Measurements from ENCODE around the gene MFSD2B. TPM values are rescaled to one million over a fixed set of nuclear protein-coding genes. Genes with fewer than 3 reads are reported as not detected.

MFSD2B gene
- total RNA-seq, 2 experiments from 2014 or later = 0.34 to 0.44 TPM

- POLR2A ChIA-PET = interaction anchor here (0.6 to 1.8 kb wide), 4 partner anchors 24 to 120 kb away, joined by 3 to 24 read pairs (median 10); partner anchors contain the start of genes ATAD2B, SF3B6 and TP53I3
- Mint-ChIP-seq H3K4me1 (ENCODE audit: low read depth) (peaks cover 37% of the 10 kb centered on the region), H3K4me3 (peak overlapping the region; percentile 90), H3K27me3 (ENCODE audit: low read depth) (peaks cover 5% of the 10 kb centered on the region), H3K9me3 (ENCODE audit: insufficient read depth) (no peaks in the 10 kb centered on the region), H3K27ac (no peak overlapping the region), H3K36me3 (ENCODE audit: low read depth) (peaks cover 6% of the 10 kb centered on the region)
- CTCF ChIA-PET = interaction anchor here (1.4 to 2.3 kb wide), 3 partner anchors 14 to 120 kb away, joined by 10 to 19 read pairs (median 12); partner anchors contain the start of genes ATAD2B and TP53I3
- ATAC-seq (no peak), DNase-seq (no peak)
These were observed 36.7 kb downstream of the MFSD2B start for GRCh38 chr2:24046599-24046929.

GRCh38 chr2:24046930-24047702 lies 37.2 kb downstream of the MFSD2B start, which contains the start of gene WDCP:
TSS of gene WDCP (minus strand) at chr2:24047391. CDS start at chr2:24039494, 7,897 bp downstream.
- Mint-ChIP-seq H3K9me3 (ENCODE audit: insufficient read depth) (no peaks in the 10 kb centered on the region), H3K4me1 (ENCODE audit: low read depth) (peaks cover 37% of the 10 kb centered on the region), H3K27me3 (ENCODE audit: low read depth) (peaks cover 5% of the 10 kb centered on the region), H3K4me3 (peak within 1 kb of the TSS; percentile 90), H3K27ac (peak within 1 kb of the TSS; percentile 88), H3K36me3 (ENCODE audit: low read depth) (peaks cover 6% of the 10 kb centered on the region)
- ChIA-PET POLR2A (interaction anchor here (0.6 to 1.8 kb wide), 7 partner anchors 19 to 121 kb away, joined by 3 to 24 read pairs (median 8); partner anchors contain the start of genes ATAD2B, SF3B6, TP53I3 and UBXN2A), CTCF (interaction anchor here (0.9 to 2.3 kb wide), 6 partner anchors 13 to 222 kb away, joined by 3 to 19 read pairs (median 8); partner anchors contain the start of genes ATAD2B, SF3B6 and TP53I3)
- DNase-seq (peak; percentile 98), ATAC-seq (peak; percentile 99)

DNA sequence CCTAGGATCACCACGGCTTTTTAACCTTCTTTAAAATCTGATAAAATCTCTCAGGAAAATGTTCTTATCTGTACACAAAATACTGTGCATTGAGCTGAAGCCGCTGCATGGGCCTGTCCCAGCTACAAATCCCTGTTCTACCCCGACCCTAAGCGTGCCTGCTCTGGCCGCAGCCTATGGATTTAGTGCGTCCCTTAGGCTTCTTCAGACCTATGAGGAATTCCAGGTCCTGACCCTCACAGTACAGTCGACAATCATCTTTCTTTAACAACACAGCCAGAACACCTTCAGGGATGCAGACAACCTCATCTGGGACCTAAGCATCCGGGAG lies 37.8 kb downstream of the MFSD2B start:
- DNase-seq (no peak), ATAC-seq (no peak)
- Mint-ChIP-seq H3K9me3 (ENCODE audit: insufficient read depth) (no peaks in the 10 kb centered on the region), H3K27ac (peak overlapping the region; percentile 88), H3K4me1 (ENCODE audit: low read depth) (peaks cover 37% of the 10 kb centered on the region), H3K36me3 (ENCODE audit: low read depth) (peaks cover 6% of the 10 kb centered on the region), H3K27me3 (ENCODE audit: low read depth) (peaks cover 5% of the 10 kb centered on the region), H3K4me3 (peak overlapping the region; percentile 90)
- POLR2A ChIA-PET = interaction anchor here (0.6 to 1.8 kb wide), 6 partner anchors 19 to 121 kb away, joined by 3 to 24 read pairs (median 9); partner anchors contain the start of genes ATAD2B, SF3B6, TP53I3 and UBXN2A
- CTCF ChIA-PET = interaction anchor here (0.9 to 2.3 kb wide), 6 partner anchors 13 to 223 kb away, joined by 3 to 19 read pairs (median 8); partner anchors contain the start of genes ATAD2B, SF3B6 and TP53I3

GRCh38 chr2:24048769-24049484 lies 39.0 kb downstream of the MFSD2B start:
- Mint-ChIP-seq H3K36me3 (ENCODE audit: low read depth) (peaks cover 2% of the 10 kb centered on the region), H3K27me3 (ENCODE audit: low read depth) (peaks cover 7% of the 10 kb centered on the region), H3K4me1 (ENCODE audit: low read depth) (peaks cover 31% of the 10 kb centered on the region), H3K27ac (peak overlapping the region; percentile 68), H3K4me3 (peak overlapping the region; percentile 73), H3K9me3 (ENCODE audit: insufficient read depth) (no peaks in the 10 kb centered on the region)
- no peak for ATAC-seq
- DNase-seq = peak; percentile 28
- ChIA-PET POLR2A (interaction anchor here (0.6 to 2.8 kb wide), 4 partner anchors 24 to 884 kb away, joined by 3 to 8 read pairs (median 3); partner anchors contain the start of gene ATAD2B), CTCF (interaction anchor here (1.0 to 1.7 kb wide), 5 partner anchors 12 to 224 kb away, joined by 3 to 11 read pairs (median 4); partner anchors contain the start of genes ATAD2B and TP53I3)

DNA sequence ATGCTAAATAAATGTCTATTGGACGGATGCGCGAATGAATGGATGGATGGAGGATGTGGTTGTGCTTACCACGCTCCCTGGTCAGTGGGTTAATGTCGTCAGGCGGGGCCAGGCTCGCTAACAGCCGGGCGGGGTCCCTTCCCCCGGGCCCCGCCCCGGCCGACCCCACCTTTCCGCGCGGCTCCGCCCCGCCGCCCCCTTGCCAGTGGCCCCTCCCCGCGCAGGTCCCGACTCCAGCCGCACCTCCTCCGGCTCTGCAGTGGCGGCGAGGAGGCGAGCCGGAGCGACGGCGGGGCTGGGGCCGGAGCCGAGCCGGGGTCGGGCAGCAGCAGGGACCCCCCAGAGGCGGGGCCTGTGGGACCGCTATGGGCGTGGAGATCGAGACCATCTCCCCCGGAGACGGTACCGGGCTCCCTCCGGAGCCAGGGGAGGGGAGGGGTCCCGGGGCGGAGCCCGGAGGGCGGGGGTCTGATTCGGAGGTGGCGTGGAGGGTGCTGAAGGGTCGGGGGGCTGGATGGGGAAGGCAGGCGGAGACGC lies 39.7 kb downstream of the MFSD2B start, which contains the start of gene FKBP1B:
FKBP1B (plus strand) TSS at position 257 of the 537 bp plus-strand sequence; CDS start at position 366, 109 bp downstream.
- H3K27ac Mint-ChIP-seq = peak within 1 kb of the TSS; percentile 68
- peak; percentile 80 for DNase-seq
- ATAC-seq = peak; percentile 43
- ChIA-PET CTCF (interaction anchor here (1.0 to 2.7 kb wide), 7 partner anchors 10 to 225 kb away, joined by 3 to 11 read pairs (median 5); partner anchors contain the start of genes ATAD2B and TP53I3), POLR2A (interaction anchor here (0.6 to 2.8 kb wide), 4 partner anchors 24 to 884 kb away, joined by 3 to 8 read pairs (median 3); partner anchors contain the start of gene ATAD2B)
- peaks cover 31% of the 10 kb centered on the region for H3K4me1 Mint-ChIP-seq (ENCODE audit: low read depth)
- H3K36me3 Mint-ChIP-seq (ENCODE audit: low read depth) = peaks cover 2% of the 10 kb centered on the region
- peaks cover 7% of the 10 kb centered on the region for H3K27me3 Mint-ChIP-seq (ENCODE audit: low read depth)
- peak within 1 kb of the TSS; percentile 73 for H3K4me3 Mint-ChIP-seq
- H3K9me3 Mint-ChIP-seq (ENCODE audit: insufficient read depth) = no peaks in the 10 kb centered on the region

DNA sequence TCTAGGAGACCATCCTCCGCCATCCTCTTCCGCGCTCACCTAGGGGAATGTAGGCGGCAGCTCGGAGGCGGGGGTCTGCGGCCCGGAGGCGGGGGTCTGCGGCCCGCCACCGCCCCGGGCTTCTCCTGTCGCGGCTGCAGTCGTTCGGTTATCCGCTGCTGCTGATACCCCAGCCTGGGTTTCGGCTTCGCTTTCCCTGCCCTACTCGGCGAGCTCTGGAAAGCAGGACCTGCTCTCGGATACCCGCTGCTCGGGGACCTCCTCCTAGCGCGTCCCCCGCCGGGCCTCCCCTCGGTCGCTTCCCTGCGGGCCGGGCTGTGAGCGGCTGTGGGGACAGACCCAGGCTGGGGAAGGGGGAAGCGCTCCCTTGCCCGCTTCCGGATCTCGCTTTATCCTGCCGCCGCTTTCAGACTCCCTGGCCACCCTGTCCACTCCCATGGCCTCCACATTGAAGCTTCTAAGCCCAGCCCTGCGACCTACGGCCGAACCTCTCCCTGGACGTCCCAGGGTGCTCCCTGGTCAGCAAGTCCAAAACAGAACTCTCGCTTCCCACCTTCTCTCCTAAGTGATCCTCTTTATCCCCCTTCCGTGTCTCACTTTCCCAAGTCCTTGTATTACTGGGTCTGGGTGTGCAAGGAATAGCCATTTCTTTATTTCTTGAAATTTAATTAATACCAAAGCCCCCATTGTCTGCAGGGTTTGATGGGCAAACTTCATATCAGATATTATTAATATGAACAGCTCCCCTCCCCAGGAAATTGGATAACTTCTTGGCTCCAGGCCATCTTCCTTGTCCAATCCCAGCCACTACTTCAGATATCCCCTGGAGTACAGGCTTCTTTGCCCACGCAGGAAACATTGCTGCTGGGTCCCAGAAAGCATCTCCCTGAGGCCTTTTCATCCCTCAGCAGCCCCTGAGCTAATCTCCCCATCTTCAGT lies 40.4 kb downstream of the MFSD2B start:
- ATAC-seq (no peak), DNase-seq (peak; percentile 26)
- H3K27ac Mint-ChIP-seq = no peak overlapping the region
- CTCF ChIA-PET = interaction anchor here (1.6 to 2.7 kb wide), 6 partner anchors 10 to 226 kb away, joined by 4 to 11 read pairs (median 7); partner anchors contain the start of genes ATAD2B and TP53I3
- POLR2A ChIA-PET = interaction anchor here (2.8 kb wide), 1 partner anchor 123 kb away, joined by 8 read pairs; the partner anchor contains the start of gene ATAD2B
- peaks cover 7% of the 10 kb centered on the region for H3K27me3 Mint-ChIP-seq (ENCODE audit: low read depth)
- H3K9me3 Mint-ChIP-seq (ENCODE audit: insufficient read depth) = no peaks in the 10 kb centered on the region
- peaks cover 27% of the 10 kb centered on the region for H3K4me1 Mint-ChIP-seq (ENCODE audit: low read depth)
- H3K36me3 Mint-ChIP-seq (ENCODE audit: low read depth) = peaks cover 2% of the 10 kb centered on the region
- H3K4me3 Mint-ChIP-seq = peak overlapping the region; percentile 73

DNA sequence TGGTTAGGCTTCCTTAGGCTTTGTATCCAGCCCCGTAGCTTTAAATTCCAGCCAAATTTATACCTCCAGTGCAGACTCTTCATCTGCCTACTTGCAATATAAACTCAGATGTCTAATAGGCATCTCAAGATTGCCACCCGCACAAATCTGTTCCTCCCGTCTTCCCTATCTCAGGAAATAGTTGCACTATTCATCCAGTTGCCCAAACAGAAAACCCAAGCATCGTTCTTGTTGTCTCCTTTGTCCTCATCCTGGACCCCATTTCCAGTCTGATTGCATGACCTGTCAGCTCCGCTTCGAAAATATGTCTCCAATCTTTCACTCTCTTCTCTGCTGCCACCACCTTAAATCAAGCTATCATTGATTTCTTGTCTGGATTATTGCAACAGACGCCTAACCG lies 41.9 kb downstream of the MFSD2B start:
- peaks cover 7% of the 10 kb centered on the region for H3K27me3 Mint-ChIP-seq (ENCODE audit: low read depth)
- H3K4me3 Mint-ChIP-seq = no peak overlapping the region
- CTCF ChIA-PET = interaction anchor here (1.7 to 2.7 kb wide), 4 partner anchors 10 to 227 kb away, joined by 6 to 11 read pairs (median 9); partner anchors contain the start of genes ATAD2B and TP53I3
- peaks cover 15% of the 10 kb centered on the region for H3K4me1 Mint-ChIP-seq (ENCODE audit: low read depth)
- H3K36me3 Mint-ChIP-seq (ENCODE audit: low read depth) = peaks cover 2% of the 10 kb centered on the region
- no peaks in the 10 kb centered on the region for H3K9me3 Mint-ChIP-seq (ENCODE audit: insufficient read depth)
- POLR2A ChIA-PET = no interaction called here
- H3K27ac Mint-ChIP-seq = no peak overlapping the region
- DNase-seq (no peak), ATAC-seq (no peak)

DNA sequence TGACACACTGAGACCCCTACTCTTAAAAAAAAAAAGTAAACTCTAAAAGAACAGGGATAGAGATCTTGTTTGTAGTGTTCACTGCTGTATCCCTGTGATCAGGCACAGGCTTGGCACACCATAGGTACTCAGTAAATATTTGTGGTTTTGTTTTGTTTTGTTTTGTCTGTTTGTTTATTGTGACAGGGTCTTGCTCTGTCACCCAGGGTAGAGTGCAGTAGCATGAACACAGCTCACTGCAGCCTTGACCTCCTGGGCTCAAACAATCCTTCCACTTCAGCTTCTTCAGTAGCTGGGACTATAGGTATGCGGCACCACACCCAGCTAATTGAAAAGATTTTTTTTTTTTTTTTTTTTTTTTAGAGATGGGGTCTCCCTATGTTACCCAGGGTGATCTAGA lies 43.1 kb downstream of the MFSD2B start:
- POLR2A ChIA-PET = no interaction called here

GRCh38 chr2:24054366-24055010 lies 44.6 kb downstream of the MFSD2B start:
- ChIA-PET POLR2A (no interaction called here), CTCF (no interaction called here)
- Mint-ChIP-seq H3K27me3 (ENCODE audit: low read depth) (peaks cover 2% of the 10 kb centered on the region), H3K4me1 (ENCODE audit: low read depth) (no peaks in the 10 kb centered on the region), H3K4me3 (no peak overlapping the region), H3K36me3 (ENCODE audit: low read depth) (no peaks in the 10 kb centered on the region), H3K27ac (no peak overlapping the region), H3K9me3 (ENCODE audit: insufficient read depth) (no peaks in the 10 kb centered on the region)
- DNase-seq (no peak), ATAC-seq (no peak)

More for the DNA sequence above, 43.1 kb downstream of the MFSD2B start:
- Mint-ChIP-seq H3K27ac (no peak overlapping the region), H3K27me3 (ENCODE audit: low read depth) (peaks cover 7% of the 10 kb centered on the region), H3K4me3 (no peak overlapping the region), H3K9me3 (ENCODE audit: insufficient read depth) (no peaks in the 10 kb centered on the region), H3K36me3 (ENCODE audit: low read depth) (no peaks in the 10 kb centered on the region), H3K4me1 (ENCODE audit: low read depth) (peaks cover 6% of the 10 kb centered on the region)
- ATAC-seq (no peak), DNase-seq (no peak)
- CTCF ChIA-PET = no interaction called here

GRCh38 chr2:24055750-24056149 lies 45.9 kb downstream of the MFSD2B start:
- POLR2A ChIA-PET = no interaction called here
- Mint-ChIP-seq H3K4me1 (ENCODE audit: low read depth) (peaks cover 3% of the 10 kb centered on the region), H3K36me3 (ENCODE audit: low read depth) (no peaks in the 10 kb centered on the region), H3K9me3 (ENCODE audit: insufficient read depth) (no peaks in the 10 kb centered on the region), H3K27me3 (ENCODE audit: low read depth) (peaks cover 2% of the 10 kb centered on the region), H3K27ac (no peak overlapping the region), H3K4me3 (no peak overlapping the region)
- ATAC-seq (no peak), DNase-seq (no peak)
- CTCF ChIA-PET = no interaction called here
